ENCODE data around the gene GRM3. TPM values are rescaled to one million over a fixed set of nuclear protein-coding genes. Genes with fewer than 3 reads are reported as not detected.

Gene GRM3
- total and polyA plus RNA-seq, 8 donors: 0.02 TPM; not detected in 7

DNA sequence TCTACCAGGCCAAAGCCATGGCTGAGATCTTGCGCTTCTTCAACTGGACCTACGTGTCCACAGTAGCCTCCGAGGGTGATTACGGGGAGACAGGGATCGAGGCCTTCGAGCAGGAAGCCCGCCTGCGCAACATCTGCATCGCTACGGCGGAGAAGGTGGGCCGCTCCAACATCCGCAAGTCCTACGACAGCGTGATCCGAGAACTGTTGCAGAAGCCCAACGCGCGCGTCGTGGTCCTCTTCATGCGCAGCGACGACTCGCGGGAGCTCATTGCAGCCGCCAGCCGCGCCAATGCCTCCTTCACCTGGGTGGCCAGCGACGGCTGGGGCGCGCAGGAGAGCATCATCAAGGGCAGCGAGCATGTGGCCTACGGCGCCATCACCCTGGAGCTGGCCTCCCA is 142.7 kb downstream of the GRM3 start:
- Histone ChIP-seq H3K4me3 (no peak overlapping the region), H3K27ac (no peak overlapping the region), H3K4me1 (no peaks in the 10 kb centered on the region), H3K36me3 (no peaks in the 10 kb centered on the region), H3K27me3 (no peaks in the 10 kb centered on the region), H3K9me3 (no peaks in the 10 kb centered on the region)
- no peak for FAIRE-seq
- no peak for TF ChIP-seq CTCF (IDR thresholded peaks at IDR 0.05)
- 97% methylated on average over 36 of the region's 36 CpGs for WGBS, 2 donors
- ATAC-seq: no peak
- intact Hi-C loops (cut with DNase I): no loop called here
- DNase-seq: peak in 2 of 6 donors; percentile 11 to 42

DNA sequence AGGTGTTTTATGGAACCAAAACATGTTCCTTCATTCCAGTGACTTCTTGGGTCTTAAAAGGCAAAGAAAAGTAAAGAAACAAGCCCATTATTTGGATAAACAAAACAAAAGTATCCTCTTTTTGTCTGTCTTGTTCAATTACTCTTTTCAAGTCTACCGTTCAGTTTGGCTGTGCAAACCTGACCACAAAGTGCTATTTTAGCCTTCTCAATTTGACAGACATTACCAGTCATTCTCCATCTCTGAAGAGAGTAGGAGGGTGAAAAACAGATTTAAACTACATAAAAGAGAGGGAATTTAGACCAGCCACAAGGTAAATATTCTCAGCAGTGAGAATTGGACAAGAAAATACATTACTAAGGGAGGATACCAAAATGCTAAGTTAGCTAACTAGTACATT is 145.2 kb downstream of the GRM3 start:
- Histone ChIP-seq H3K27ac (no peak overlapping the region), H3K27me3 (no peaks in the 10 kb centered on the region), H3K4me3 (no peak overlapping the region), H3K9me3 (no peaks in the 10 kb centered on the region), H3K4me1 (no peaks in the 10 kb centered on the region), H3K36me3 (no peaks in the 10 kb centered on the region)
- FAIRE-seq (no peak), ATAC-seq (no peak), DNase-seq (no peak)
- 52 to 73% methylated on average over 1 of the region's 1 CpG for WGBS, 2 donors
- no peak for TF ChIP-seq CTCF (IDR thresholded peaks at IDR 0.05)
- intact Hi-C loops (cut with DNase I): no loop called here

GRCh38 chr7:86790383-86790782 is 146.7 kb downstream of the GRM3 start:
- TF ChIP-seq CTCF (IDR thresholded peaks at IDR 0.05): no peak

GRCh38 chr7:86792260-86792659 is 148.6 kb downstream of the GRM3 start:
- 68 to 71% methylated on average over 2 of the region's 2 CpGs for WGBS, 2 donors

More at GRCh38 chr7:86790383-86790782, 146.7 kb downstream of the GRM3 start:
- no peaks in the 10 kb centered on the region for H3K36me3 ChIP-seq
- FAIRE-seq: no peak
- ATAC-seq: no peak
- no peaks in the 10 kb centered on the region for H3K27me3 ChIP-seq
- H3K27ac ChIP-seq: no peak overlapping the region
- intact Hi-C loops (cut with DNase I): no loop called here
- H3K9me3 ChIP-seq: no peaks in the 10 kb centered on the region
- H3K4me1 ChIP-seq: no peaks in the 10 kb centered on the region
- no peak for DNase-seq
- H3K4me3 ChIP-seq: no peak overlapping the region

GRCh38 chr7:86793136-86793535 is 149.4 kb downstream of the GRM3 start:
- Histone ChIP-seq H3K27ac (no peak overlapping the region), H3K36me3 (no peaks in the 10 kb centered on the region), H3K27me3 (no peaks in the 10 kb centered on the region), H3K4me1 (no peaks in the 10 kb centered on the region), H3K9me3 (no peaks in the 10 kb centered on the region), H3K4me3 (no peak overlapping the region)
- DNase-seq (no peak), ATAC-seq (no peak), FAIRE-seq (no peak)
- no peak for TF ChIP-seq CTCF (IDR thresholded peaks at IDR 0.05)
- WGBS, 2 donors: 17% methylated on average over 1 of the region's 1 CpG
- intact Hi-C loops (cut with DNase I): no loop called here

More at GRCh38 chr7:86792260-86792659, 148.6 kb downstream of the GRM3 start:
- FAIRE-seq (no peak), ATAC-seq (no peak), DNase-seq (no peak)
- no peak for TF ChIP-seq CTCF (IDR thresholded peaks at IDR 0.05)
- Histone ChIP-seq H3K27me3 (no peaks in the 10 kb centered on the region), H3K27ac (no peak overlapping the region), H3K4me3 (no peak overlapping the region), H3K36me3 (no peaks in the 10 kb centered on the region), H3K9me3 (no peaks in the 10 kb centered on the region), H3K4me1 (no peaks in the 10 kb centered on the region)
- intact Hi-C loops (cut with DNase I): no loop called here
